Measurements from ENCODE around the gene UBL4B.

Gene UBL4B

DNA sequence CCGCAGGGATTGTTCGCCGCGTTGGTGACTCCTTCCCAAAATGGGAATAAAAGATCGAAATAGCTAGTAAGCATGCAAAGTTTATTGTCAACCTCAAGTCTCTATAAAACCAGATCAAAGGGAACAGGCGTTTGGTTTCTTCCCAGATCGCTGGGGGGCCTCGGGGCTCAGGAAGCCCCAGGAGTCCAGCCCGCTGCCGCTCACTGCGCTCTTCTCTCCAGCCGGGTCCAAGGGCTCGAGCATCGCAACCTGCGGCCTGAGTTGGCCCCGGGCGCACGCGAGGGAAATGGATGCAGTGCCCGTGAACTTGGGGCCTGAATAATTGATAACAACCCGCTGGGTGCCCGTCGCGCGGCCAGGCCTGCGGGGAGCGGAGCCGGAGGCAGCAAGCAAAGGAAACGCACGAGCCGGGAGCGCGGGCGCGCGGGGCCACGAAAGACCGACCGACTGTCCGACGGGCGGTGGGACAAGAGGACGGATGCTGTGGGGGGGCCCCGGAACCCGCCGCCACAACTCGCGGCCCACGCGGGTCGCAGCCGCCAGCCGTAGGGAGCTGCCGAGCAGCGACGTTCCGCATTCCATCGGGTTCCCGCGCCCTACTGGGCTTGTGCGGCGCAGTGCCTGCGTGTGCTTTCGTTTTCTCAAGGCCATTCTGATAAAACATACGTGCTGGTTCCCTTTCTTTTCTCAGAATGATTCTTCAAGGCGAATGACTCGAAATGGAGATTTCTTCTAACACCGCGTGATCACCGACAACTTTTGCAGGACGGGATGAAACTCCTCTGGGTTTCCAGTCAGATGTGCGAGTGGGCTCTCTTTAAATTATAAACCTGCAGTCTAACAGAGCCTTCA is 27.8 kb upstream of the UBL4B start:
- FAIRE-seq, result no peak
- DNase-seq (ENCODE audit: low spot score), result no peak

DNA sequence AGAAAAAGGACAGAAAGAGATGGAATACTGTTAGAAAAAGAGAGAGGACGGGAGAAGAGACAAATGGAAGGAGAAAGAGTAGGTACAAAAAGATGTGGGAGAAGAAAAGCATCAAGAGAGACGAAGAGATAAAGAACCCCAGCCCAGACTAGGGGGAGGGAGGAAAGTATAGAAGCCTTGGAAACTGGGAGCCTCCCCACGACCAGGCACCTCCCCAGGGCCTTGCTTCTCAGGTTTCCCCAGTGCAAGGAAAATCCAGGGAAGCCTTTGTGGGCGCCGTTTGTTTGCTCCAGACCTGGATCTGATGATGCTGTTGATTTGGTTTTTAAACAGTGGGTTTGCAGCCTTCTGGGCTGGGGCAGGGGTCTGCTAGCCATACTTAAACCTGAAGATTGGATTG is 26.6 kb upstream of the UBL4B start:
- no peak for DNase-seq (ENCODE audit: low spot score)
- no peak for FAIRE-seq

DNA sequence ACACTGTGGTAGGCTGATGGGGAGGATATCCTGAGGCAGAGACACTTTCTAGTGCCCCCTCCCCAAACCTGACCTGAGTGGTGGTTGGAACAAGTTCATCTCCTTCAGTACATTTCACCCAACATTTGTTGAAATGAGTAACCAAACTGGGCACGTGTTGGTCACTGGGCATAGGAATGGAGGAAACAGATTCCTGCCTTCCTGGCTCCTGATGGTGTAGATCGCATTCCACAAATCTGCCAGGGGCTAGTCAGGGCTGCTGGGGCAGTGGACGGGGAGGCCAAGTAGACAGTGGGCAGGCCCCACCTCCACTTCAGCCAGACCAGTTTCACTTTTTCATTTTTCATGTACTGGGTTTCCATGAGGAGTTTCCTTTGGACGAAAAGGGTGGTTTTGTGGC is 25.3 kb upstream of the UBL4B start:
- FAIRE-seq, result no peak

DNA sequence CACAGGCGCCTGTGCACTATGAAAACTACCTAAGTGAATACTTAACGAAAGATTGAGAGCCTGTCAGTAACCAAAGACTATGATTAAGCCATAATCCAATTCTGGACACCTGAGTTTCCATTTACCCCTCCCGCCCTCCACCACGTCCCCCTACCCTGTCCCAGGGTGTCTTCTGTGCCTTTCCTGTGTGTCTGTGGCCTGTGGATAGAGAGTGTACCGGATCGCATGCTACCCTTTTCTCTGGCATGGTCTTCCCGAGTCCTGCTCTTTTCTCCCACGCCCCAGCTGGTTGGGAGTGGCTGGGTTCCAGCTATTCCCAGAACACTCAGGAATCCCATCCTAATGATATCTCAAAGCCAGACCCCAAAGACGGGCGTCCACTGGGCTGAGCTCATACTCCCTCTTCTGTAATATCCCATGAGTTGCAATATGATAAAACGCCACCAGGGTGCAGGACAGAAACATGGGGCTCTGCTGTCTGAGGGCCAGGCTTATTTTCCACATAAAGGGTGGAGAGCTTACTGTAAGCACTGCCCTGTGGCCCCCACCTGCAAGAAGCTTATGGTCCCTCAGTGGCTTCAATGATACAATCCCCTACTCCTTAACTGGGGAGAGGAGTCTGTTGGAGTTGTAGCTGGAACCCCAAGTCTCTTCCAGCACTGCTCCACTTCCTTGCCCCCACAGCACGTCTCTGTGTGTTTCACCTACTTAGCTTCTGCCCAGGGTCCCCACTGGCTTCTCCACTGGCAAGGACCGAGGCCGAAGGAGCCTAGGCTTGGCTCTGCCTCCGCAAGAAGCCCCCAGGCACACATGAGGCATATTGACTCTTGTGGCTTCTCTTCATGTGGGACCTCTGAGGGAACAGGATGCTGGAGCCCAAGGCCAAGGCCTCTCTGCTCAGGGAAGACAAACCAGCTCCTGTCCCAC is 24.2 kb upstream of the UBL4B start:
- no peak for FAIRE-seq
- DNase-seq (ENCODE audit: low spot score), result peak; percentile 47

More for the DNA sequence above, 25.3 kb upstream of the UBL4B start:
- DNase-seq (ENCODE audit: low spot score), result no peak

DNA sequence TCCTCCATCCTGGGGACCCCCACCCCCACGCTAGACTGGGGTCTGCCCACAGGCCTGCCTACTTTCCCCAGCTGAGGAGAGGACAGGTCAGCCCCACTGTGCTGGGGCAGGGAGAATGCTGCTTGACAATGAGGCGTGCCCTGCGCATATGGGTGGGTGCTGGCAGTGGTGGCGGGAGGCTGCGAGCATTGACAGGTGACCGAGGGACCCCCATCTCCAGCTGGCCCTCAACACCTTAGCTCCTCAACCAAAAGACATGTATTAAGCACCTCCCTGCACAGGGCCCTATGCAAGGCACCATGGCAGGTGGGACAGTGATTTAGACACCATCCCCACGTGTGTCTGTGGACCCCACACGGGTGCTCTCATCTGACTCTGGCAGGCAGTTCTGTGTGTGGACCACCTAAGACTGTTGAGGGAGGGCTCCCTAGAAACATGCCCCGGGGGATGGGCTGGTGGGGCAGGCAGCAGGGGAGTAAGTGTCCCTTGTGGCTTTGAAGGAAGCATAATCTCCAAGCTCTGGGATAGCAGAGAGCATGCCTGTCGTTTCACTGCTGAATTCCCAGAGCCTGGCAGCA is 23.4 kb upstream of the UBL4B start:
- FAIRE-seq, result no peak

DNA sequence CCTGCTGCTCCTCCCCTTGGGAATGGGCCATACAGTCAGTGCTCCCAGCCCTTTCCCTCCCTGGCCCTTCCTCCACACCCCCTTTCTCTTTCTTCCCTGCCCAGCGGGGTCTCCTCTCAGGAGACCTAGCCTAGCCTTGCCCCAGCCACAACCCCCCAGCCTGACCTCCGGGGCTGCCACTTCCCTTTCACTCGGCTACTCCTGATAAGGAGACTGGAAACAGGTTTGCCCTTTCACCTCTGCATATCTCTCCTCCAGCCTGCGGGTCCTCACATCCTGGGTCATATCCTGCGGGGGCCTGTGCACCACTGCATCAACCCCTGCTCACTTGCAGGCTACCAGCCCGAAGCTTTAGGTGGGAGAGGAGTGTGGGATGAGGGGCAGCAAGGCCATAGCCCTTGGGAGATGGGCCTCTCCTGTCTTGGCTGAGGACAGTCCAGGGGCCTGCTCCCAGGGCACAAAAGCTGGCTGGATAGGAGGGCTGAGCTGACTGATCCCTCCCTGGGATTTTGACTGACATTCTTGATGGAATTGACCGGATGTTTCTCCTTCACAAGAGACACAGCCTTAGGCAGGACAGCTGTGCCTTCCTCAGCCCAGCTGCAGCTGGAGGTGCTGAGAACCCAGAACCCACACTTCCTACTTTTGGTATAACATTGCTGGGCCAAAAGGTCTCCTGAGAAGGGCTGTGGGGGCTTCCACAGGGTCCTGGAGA is 22.5 kb upstream of the UBL4B start:
- DNase-seq (ENCODE audit: low spot score), result no peak
- no peak for FAIRE-seq

More for the DNA sequence above, 23.4 kb upstream of the UBL4B start:
- DNase-seq (ENCODE audit: low spot score), result no peak

DNA sequence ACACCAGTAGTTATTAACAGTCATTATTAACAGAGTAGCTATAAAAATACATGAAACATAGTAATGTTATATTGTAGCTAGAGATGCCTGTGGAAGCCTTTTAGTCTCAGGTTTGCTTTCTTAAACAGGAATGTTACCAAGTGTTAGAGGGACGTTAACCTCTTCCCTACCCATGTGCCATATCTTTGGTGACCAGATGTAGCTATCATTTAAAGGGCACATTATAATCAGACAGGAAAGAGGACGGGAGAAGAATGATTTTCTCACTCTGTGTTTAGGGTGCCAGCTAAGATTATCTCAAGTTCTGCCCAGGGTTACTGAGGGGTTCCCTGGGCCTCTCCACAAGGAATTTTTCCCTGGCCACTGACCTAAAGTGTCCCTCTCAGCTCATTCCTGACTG is 20.9 kb upstream of the UBL4B start:
- DNase-seq (ENCODE audit: low spot score) (no peak), FAIRE-seq (no peak)

DNA sequence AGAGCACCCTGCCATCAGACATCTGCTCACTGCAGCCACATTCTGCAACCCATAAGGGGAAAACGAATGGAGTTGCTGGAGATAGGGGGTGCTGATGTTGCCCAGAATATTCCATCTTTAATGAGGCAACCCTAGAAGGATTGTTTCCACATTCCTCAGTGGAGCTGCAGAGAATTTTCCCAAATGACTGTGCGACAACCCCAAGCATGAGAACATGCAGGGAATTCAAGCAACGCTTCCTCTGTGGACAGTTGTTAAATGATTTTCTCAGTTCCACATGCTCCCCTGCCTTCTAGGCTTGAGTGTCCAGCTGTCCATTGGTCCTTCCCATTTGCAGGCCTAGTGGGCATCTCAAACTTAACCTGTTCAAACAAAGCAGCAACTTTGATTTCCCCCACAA is 20.5 kb upstream of the UBL4B start:
- no peak for FAIRE-seq

DNA sequence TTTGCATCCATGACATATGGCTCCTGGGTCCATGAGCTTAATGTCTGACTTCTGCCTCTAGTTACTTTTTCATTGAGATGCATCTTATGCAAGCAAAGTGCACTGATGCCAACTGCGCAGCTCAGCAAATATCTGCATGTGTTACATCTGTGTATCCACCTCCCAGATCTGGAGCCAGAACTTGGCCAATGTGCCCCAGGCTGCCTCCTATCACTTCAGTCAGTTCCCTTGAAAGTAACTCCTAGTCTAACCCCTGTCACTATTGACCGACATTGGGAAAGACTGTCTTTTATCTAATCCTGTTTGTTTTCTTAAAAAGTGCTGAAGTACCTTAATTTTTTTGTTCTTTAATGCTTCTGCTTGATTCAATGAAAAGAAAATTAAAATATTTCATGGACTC is 19.3 kb upstream of the UBL4B start:
- DNase-seq (ENCODE audit: low spot score), result no peak
- no peak for FAIRE-seq

More for the DNA sequence above, 20.5 kb upstream of the UBL4B start:
- DNase-seq (ENCODE audit: low spot score), result no peak

DNA sequence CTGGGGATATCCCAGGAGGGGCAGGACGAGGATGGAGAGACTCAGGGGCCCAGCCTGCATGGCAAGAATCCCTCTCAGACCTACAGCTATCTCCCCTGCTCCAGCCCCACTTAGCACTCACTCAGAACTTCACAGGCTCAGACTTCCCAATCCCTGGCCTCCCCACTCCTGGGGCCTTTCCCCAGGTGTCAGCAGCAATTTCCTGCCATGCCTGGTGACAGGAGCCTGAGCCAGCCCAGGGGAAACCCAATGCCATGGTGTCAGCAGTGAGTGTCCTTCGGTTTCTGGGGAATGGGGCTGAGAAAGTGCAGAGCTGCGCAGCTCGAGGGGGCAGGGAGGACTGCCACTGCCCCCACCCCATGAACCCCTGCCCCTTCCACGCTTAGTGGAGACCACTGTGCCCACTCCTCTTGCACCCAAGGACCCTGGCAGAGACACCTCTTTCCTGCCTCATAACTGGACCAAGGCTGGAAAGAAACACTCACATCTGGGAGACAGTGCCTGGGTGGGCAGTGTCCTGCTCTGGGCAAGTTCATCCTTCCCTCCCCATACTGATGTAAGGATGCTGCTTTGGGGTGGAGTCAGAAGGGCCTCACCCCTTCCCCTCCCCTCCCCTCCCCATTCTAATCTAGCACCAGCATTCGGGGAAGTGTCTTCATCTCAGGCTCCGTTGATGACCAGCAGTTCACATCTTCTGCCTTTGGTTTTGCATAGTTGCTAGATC is 17.1 kb upstream of the UBL4B start:
- no peak for FAIRE-seq
- DNase-seq (ENCODE audit: low spot score), result no peak

DNA sequence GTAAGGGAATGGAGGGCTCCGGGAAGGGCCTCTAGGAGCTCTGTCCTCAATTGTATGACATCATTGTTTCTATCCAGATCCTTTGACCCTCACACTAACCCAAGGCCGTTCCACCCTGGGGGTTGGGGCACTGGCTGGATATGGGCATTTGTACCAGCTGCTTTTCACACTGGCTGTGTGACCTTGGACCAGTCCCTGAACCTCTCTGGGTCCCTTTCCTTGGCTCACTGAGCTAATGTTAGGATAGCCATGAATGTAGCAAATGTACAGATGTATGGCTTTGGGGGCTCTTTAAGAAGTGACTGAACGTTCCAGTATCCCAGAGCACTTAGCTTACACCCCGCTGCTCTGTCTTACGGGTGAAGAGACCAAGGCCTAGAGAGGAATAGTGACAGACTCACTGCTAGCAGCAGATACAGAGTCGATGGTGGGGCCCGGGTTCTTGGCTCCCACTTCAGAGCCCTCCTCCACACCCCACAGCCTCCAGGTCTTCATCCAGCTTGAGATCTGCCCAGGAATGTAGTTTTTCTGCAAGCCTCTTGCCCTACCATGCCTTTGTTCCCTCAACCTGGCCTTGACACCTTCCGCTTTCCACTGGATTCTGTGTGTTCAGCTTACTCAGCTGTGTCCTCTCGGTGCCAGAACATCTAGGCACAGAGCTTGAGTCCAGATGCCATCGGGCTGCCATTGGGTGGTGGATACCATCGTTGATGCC is 14.6 kb upstream of the UBL4B start:
- FAIRE-seq (no peak), DNase-seq (ENCODE audit: low spot score) (no peak)

DNA sequence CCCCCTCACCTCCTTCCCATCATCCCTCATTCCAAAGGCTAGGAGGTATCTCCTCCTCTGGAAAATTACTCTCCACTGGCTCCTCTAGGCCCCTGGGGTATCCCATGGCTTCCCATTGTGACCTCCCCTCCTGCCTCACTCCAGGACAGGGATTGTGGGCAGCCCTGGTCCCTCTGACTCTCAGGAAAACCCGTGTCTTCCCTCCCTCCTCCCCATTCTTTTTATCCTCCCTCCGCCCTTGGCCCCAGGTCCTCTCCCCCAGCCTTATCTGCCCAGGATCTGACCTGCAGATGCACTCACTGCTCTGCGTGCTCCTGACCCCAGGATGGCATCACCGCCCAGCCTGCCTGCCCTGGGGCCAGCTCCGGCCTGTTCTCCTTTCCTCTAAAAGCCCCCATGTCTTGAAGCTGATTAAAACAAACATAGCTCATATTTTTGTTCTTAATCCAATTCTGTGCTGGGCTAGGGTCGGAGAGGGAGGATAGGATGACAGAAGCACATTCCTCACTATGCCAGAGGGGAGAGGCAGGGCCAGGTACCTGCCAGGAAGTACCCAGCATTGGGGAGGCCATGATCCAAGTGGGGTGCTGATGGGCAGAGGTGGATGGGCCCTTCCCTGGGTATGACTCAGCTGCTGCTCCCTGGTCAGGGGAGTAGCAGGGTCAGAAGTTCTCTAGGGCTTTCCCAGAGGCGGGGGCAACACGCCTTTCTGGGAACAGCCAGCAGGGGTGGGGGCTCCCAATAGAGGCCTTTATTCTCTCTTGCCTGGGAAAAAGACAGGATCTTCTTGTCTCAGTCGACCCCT is 13.8 kb upstream of the UBL4B start:
- DNase-seq (ENCODE audit: low spot score) (no peak), FAIRE-seq (no peak)

DNA sequence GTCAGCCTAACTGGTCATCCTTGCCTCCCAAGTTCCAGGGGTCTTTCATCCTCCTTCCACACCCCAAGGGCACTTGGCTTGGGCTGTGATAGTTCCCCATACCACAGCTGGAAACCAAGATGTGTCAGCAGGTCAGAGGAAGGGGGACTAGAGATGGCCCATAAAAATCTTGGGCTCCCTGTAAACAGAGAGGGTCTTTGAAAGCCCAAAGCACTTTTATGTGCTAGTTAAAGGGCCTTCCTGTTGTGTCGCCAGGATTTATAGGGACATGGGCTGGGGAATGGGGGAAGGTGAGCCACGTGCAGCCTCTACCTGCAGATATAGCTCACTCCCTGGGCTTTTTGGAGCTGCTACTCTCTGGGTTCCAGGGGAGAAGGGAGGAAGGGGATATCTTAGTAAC is 11.9 kb upstream of the UBL4B start:
- DNase-seq (ENCODE audit: low spot score) (no peak), FAIRE-seq (no peak)

DNA sequence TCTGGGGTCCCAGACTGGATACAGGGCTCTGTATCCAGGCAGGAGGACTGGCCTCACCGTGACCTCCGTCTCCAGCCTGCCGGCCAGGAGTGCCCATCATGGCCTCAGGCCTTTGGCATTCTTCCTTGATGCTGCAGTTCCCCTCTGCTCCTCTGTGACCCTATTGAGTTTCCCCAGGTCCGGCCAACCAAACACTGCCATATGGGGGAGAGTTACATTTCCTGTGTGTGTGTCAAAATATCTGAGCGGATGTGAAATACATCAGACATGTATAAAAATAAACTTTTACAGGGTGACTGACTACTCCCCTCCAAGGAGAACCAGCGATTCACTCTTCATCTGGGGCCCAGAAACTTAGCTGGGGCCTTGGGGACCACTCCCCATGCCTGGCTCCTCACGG is 10.2 kb upstream of the UBL4B start:
- FAIRE-seq, result no peak
- no peak for DNase-seq (ENCODE audit: low spot score)

DNA sequence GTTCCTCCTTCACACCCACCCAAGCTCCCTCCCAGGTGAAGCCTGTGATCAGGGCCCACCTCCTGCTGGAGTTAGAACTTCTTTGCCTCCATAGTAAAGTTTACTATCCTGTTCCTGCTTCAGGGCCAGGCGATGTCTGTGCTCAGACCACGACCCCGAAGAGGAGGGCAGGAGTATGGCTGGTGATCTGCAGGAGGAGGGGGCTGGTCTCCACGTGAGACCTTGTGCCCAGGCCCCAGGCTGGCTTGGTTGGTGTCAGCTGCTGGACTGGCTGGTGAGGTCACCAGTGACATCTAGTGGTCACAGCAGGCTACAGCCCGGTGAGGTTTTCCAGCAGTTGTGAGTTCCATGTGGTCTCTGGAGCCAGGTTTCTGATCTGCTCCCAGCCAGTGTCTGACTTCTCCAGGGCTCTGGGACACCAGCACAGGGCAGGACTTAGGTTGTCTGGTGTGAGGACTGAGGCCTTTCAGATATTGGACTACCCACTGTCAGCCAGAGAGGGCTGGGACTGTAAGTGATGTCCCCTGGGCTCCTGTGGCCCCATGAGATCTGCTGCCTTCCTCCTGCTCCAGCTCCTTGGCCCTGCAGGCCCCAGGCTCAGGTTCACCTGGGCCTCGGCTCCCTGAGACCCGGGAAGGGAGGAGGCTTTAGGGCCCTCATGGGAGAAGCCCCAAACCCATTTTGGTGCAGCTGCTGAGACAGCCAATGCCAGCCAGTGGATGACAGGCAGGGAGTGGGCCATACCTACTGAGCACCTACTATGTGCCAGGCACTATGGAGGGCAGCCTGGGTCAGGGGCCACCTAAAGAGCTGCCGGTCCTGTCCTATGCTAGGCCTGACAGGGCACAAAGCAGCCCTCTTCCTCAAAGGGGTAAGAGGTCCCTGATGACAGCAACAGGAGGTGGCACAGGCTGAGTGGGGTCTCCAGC is 6.0 kb upstream of the UBL4B start:
- FAIRE-seq, result no peak
- peak; percentile 49 for DNase-seq (ENCODE audit: low spot score)

DNA sequence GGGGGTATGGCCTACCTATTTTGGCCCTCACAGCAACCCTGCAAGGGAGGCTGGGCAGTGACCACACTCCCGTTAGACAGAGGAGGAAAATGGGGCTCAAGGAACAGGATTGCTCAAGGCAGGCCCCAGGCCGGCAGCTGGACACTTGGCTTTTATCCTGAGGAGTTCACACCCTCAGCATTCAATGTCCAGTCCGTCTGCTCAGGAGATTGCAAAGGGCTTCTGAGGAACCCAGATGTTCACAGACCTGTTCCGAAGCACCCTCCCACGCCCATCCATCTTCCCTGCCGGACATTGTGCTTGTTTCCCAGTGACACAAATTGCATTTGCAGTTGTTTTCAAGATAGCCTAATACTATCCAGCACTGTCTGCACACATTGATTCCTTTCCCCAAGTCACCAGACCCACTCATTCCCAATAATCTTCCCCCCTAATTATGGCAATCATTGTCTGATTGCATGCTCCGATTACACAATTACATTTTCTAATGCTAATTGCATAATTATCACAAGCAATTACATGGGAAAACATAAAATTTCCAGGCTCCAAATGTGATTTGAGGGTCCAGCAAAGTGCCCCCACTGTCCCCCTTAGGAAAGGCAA is 4.3 kb upstream of the UBL4B start:
- no peak for DNase-seq (ENCODE audit: low spot score)
- no peak for FAIRE-seq

DNA sequence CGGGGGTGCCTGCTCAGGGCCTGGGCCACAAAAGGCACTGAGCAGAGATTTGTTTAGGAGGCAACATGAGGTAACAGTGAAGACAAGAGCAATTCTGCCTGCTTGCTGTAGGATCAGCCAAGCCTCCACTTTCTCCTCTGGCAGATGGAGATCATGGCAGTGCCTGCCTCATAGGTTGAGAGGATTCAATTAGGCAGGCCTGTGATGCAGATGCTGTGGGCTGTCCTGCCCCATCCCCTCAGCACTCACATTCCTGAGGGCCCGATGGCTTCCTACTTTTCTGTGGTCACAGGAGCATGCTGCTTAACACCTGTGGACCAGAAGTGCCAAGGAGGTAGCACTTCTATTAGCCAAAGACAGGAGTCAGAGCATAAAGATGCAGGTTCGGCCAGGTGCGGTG is 1.2 kb upstream of the UBL4B start:
- DNase-seq (ENCODE audit: low spot score), result no peak
- no peak for FAIRE-seq

DNA sequence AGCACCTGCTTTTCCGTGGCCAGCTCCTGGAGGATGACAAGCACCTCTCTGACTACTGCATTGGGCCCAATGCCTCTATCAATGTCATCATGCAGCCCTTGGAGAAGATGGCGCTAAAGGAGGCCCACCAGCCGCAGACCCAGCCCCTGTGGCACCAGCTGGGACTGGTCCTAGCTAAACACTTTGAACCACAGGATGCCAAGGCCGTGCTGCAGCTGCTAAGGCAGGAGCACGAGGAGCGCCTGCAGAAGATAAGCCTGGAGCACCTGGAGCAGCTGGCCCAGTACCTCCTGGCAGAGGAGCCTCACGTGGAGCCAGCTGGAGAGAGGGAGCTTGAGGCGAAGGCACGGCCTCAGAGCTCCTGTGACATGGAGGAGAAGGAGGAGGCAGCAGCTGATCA is 413 bp downstream of the UBL4B start:
- FAIRE-seq (no peak), DNase-seq (ENCODE audit: low spot score) (no peak)
